SK-MEL-5 (cell line): ENCODE data around the gene ACTN4. TPM values are rescaled to one million over a fixed set of nuclear protein-coding genes. Genes with fewer than 3 reads are reported as not detected.

Source experiments
- total RNA-seq: library from RNA; depleted of rRNA; stranded (reverse); fragments of >200 nt; shearing (Covaris generic); gene quantifications from 2 replicates; pipeline ENCODE4 v1.2.3, GENCODE V29; 2014; rRNA removed

The ACTN4 gene
- total RNA-seq, 1 experiment from 2014 or later: 69.8 TPM

Other genes starting within 250 kb of the ACTN4 start
- 6.9 and 8.9 TPM in 2 replicates for gene FAM98C, start 244.6 kb upstream of the ACTN4 start, total RNA-seq
- gene RASGRP4, start 221.4 kb upstream of the ACTN4 start, total RNA-seq: not detected in 2 replicates
- gene RYR1, start 214.0 kb upstream of the ACTN4 start, total RNA-seq: 0.03 TPM in 1 of 2 replicates, not detected in the other
- 0.29 TPM in 1 of 2 replicates, not detected in the other for gene MAP4K1, start 29.7 kb upstream of the ACTN4 start, total RNA-seq
- 257 and 294 TPM in 2 replicates for gene EIF3K, start 28.5 kb upstream of the ACTN4 start, total RNA-seq
- not detected in 2 replicates for gene CAPN12, start 96.8 kb downstream of the ACTN4 start, total RNA-seq
- not detected in 2 replicates for gene LGALS7, start 125.9 kb downstream of the ACTN4 start, total RNA-seq
- not detected in 2 replicates for gene LGALS7B, start 141.6 kb downstream of the ACTN4 start, total RNA-seq
- gene LGALS4, start 165.3 kb downstream of the ACTN4 start, total RNA-seq: not detected in 2 replicates
- 36.2 and 46.3 TPM in 2 replicates for gene ECH1, start 184.1 kb downstream of the ACTN4 start, total RNA-seq
- gene HNRNPL, start 202.3 kb downstream of the ACTN4 start, total RNA-seq: 225 and 255 TPM in 2 replicates
- 0.87 and 1.2 TPM in 2 replicates for gene RINL, start 230.6 kb downstream of the ACTN4 start, total RNA-seq